Ovary (tissue), 9 donors: ENCODE measurements around the gene CDC42EP2. TPM values are rescaled to one million over a fixed set of nuclear protein-coding genes. Genes with fewer than 3 reads are reported as not detected.

Source experiments
- DNase-seq, 5 donors: peaks; one replicate each; pipeline ENCODE4 v3.0.0-alpha.2; 2019 to 2020
- H3K27ac ChIP-seq, 2 donors: fragments of 200-600 bp; one replicate each; pipeline versions ENCODE4 v1.5.1 to v1.8.0; 2019 to 2022
- H3K27me3 ChIP-seq: fragments of 200-600 bp; one replicate; pipeline ENCODE4 v1.8.0; 2022
- H3K36me3 ChIP-seq: fragments of 200-600 bp; sonication (generic); one replicate; pipeline ENCODE4 v1.5.1; 2019
- H3K4me1 ChIP-seq: one replicate; pipeline ENCODE4 v1.8.1; 2013; ENCODE audit warnings: mild to moderate bottlenecking, moderate library complexity; ENCODE audit not compliant: insufficient read depth
- H3K4me3 ChIP-seq: fragments of 200-600 bp; sonication (generic); one replicate; pipeline ENCODE4 v1.5.1; 2017
- H3K9me3 ChIP-seq, 2 donors: fragments of 200-600 bp in 1 of 2; sonication (generic) in 1 of 2; one replicate each; pipeline versions ENCODE4 v1.5.1 to v1.8.1; 2013 to 2019; ENCODE audit warnings: mild to moderate bottlenecking in 1 of 2, moderate library complexity in 1 of 2
- CTCF ChIP-seq, 3 donors: fragments of 450-650 bp in 2 of 3; fragments of 200-600 bp in 1 of 3; IDR thresholded peaks; one replicate each; pipeline versions ENCODE4 v1.5.1 to v1.8.0; 2016 to 2022; ENCODE audit warnings: antibody characterized with exemption in 3 of 3, mild to moderate bottlenecking in 1 of 3
- EP300 ChIP-seq: sonication (generic); formaldehyde crosslinking; IDR thresholded peaks from one replicate; pipeline ENCODE4 v1.6.1; 2017; ENCODE audit warnings: antibody characterized with exemption
- POLR2A ChIP-seq: fragments of 450-650 bp; IDR thresholded peaks from one replicate; pipeline ENCODE4 v1.6.1; 2017; ENCODE audit warnings: antibody characterized with exemption, mild to moderate bottlenecking, moderate library complexity
- WGBS, 3 donors: extraction: QIAGEN DNeasy Blood & Tissue Kit in 1 of 3; methylation state at CpG; one replicate each; pipeline versions ENCODE4 v1.1.5 to v1.1.7; 2013 to 2017; 5-methylcytosine and 5-hydroxymethylcytosine counted together
- intact Hi-C, 4 donors: fragments of 100-400 bp; cut with DNase I; formaldehyde crosslinking; loops; one replicate each; pipeline versions ENCODE4 v1.11.0 to v1.15.1; 2022 to 2023
- polyA plus RNA-seq, 2 donors: library from polyadenylated mRNA; stranded (reverse); fragments of 200-250 nt in 1 of 2; fragments of 350-450 nt in 1 of 2; fragmentation: Illumina TruSeq in 1 of 2; extraction: RNeasy Lipid Tissue Mini Kit (QIAGEN cat#74804) in 1 of 2; gene quantifications; one replicate each; pipeline ENCODE4 v1.2.3, GENCODE V29; 2013 to 2014
- total RNA-seq, 7 donors: library from RNA; depleted of rRNA in 2 of 7; stranded (reverse); fragments of >200 nt in 2 of 7; fragmentation: NEBNext Ultra II Directional in 3 of 7; extraction: Animal tissue kit (Norgen Biotek cat#: 25700) in 3 of 7; gene quantifications; one replicate each; pipeline versions ENCODE4 v1.1.0 to v1.2.4, GENCODE V29; 2016 to 2023
- donor health status: DM: no; HTN: no; CAD: no; lungs with moderate emphysema.
- donor health status: DM: no; HTN: no; CAD: no.
- donor health status: Bipolar disorder and iron deficiency.
- donor health status: DM: yes; HTN: yes; CAD: no.
- donor health status: DM: no; HTN: no; CAD: no.
- donor health status: DM: yes; HTN: yes; CAD: no.

Gene CDC42EP2
- total and polyA plus RNA-seq, 9 donors = 0.48 to 46.9 (median 19.9) TPM

- H3K27ac ChIP-seq = peak overlapping the region; percentile 11 to 84
- intact Hi-C loops = loop anchor here in 1 of 4 donors (1.0 kb wide), 1 partner anchor 41 kb away; no protein-coding TSS in a partner anchor
- DNase-seq = peak in 3 of 5 donors; percentile 58 to 66 (median 63)
These were observed 1.8 kb downstream of the CDC42EP2 start for GRCh38 chr11:65316227-65317024.

DNA sequence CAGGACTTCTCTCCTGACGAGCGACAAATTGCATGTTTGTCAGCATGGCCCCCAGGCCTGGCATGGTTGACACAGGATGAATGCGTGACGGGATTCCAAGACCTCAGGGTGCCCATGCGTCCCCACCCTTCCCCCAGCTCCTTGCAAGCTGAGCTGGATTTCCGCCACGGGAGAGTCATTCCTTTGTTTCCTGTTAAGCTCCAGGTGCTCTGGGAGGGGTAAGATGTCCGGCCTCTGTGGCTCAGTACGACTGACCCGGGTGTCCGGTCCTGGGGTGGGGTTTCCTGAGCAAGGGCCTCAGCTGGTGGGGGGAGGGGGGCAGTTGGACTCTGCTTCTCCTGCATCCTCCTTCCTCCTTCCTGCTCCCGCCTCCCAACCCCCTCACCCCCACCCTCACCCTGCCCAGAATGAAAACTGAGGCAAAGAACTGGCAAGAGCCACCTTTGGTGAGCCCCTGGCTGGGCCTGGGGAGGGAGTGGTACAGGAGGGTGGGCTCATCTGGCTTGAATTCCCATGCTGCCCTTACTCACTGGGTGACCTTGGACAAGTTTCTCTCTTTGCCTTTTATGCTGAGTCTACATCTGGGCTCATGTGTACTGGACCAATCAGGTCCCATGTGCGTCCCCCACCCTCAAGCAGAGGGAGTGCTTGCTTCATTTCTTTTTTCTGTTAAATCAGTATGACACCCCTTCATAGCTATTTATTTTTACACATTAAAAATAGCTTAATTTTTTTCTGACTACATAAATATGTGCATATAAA is 2.5 kb downstream of the CDC42EP2 start:
- no peaks in the 10 kb centered on the region for H3K9me3 ChIP-seq
- H3K4me3 ChIP-seq = peak overlapping the region; percentile 96
- peak; percentile 67 to 78 (median 78) for DNase-seq
- WGBS, 3 donors = 5 to 22% (median 11%) methylated on average over 13 of the region's 13 CpGs
- no peaks in the 10 kb centered on the region for H3K36me3 ChIP-seq
- H3K27me3 ChIP-seq = no peaks in the 10 kb centered on the region
- TF ChIP-seq POLR2A = peak; percentile 12
- TF ChIP-seq EP300 = no peak
- TF ChIP-seq CTCF (IDR thresholded peaks at IDR 0.05) = peak in 1 of 3 donors; percentile 18
- intact Hi-C loops = no loop called here
- H3K4me1 ChIP-seq = peaks cover 15% of the 10 kb centered on the region
- peak overlapping the region; percentile 11 to 84 for H3K27ac ChIP-seq

More at GRCh38 chr11:65316227-65317024, 1.8 kb downstream of the CDC42EP2 start:
- 12 to 13% (median 12%) methylated on average over 20 of the region's 20 CpGs for WGBS, 3 donors
- Histone ChIP-seq H3K9me3 (no peaks in the 10 kb centered on the region), H3K4me3 (peak overlapping the region; percentile 96), H3K36me3 (no peaks in the 10 kb centered on the region), H3K4me1 (peaks cover 15% of the 10 kb centered on the region), H3K27me3 (no peaks in the 10 kb centered on the region)
- no peak for TF ChIP-seq EP300
- TF ChIP-seq POLR2A = no peak
- no peak for TF ChIP-seq CTCF (IDR thresholded peaks at IDR 0.05)

GRCh38 chr11:65320386-65321075 is 5.9 kb downstream of the CDC42EP2 start:
- TF ChIP-seq EP300 (no peak), CTCF (IDR thresholded peaks at IDR 0.05) (no peak), POLR2A (no peak)
- no peak for DNase-seq
- H3K27me3 ChIP-seq = no peaks in the 10 kb centered on the region
- H3K27ac ChIP-seq = no peak overlapping the region
- no peaks in the 10 kb centered on the region for H3K36me3 ChIP-seq
- intact Hi-C loops = no loop called here
- WGBS, 3 donors = 76 to 78% (median 77%) methylated on average over 22 of the region's 22 CpGs
- H3K4me3 ChIP-seq = no peak overlapping the region
- no peaks in the 10 kb centered on the region for H3K9me3 ChIP-seq
- peaks cover 11% of the 10 kb centered on the region for H3K4me1 ChIP-seq

DNA sequence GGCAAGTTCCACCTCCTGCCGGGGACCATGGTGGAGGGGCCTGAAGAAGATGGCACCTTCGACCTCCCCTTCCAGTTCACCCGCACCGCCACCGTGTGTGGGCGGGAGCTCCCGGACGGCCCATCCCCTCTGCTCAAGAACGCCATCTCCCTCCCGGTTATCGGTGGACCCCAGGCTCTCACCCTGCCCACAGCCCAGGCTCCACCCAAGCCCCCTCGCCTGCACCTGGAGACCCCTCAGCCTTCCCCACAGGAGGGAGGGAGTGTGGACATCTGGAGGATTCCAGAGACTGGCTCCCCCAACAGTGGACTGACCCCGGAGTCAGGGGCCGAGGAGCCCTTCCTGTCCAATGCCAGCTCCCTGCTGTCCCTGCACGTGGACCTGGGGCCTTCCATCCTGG is 6.4 kb downstream of the CDC42EP2 start:
- no peaks in the 10 kb centered on the region for H3K9me3 ChIP-seq
- H3K4me1 ChIP-seq = peaks cover 8% of the 10 kb centered on the region
- TF ChIP-seq EP300 (no peak), CTCF (IDR thresholded peaks at IDR 0.05) (no peak), POLR2A (no peak)
- no peaks in the 10 kb centered on the region for H3K36me3 ChIP-seq
- no peak for DNase-seq
- H3K4me3 ChIP-seq = no peak overlapping the region
- whole genome bisulfite sequencing, 3 donors = 69 to 79% (median 74%) methylated on average over 15 of the region's 15 CpGs
- no peaks in the 10 kb centered on the region for H3K27me3 ChIP-seq
- intact Hi-C loops = no loop called here
- H3K27ac ChIP-seq = no peak overlapping the region
